HT1080 (cell line): ENCODE results near the gene DCBLD1. TPM values are rescaled to one million over a fixed set of nuclear protein-coding genes. Genes with fewer than 3 reads are reported as not detected.

ENCODE experiments used
- DNase-seq: peaks from one replicate; pipeline ENCODE4 v3.0.0-alpha.2; 2015; ENCODE audit warnings: low read depth
- total RNA-seq: library from RNA; depleted of rRNA; stranded (reverse); fragments of >200 nt; shearing (Covaris generic); gene quantifications from 2 replicates; pipeline ENCODE4 v1.2.3, GENCODE V29; 2014

DCBLD1 gene
- total RNA-seq, 1 experiment from 2014 or later, result 30.7 TPM

- DNase-seq, result no peak
These were observed 48.2 kb downstream of the DCBLD1 start for GRCh38 chr6:117530467-117531242.

GRCh38 chr6:117531346-117531745, 48.9 kb downstream of the DCBLD1 start:
- DNase-seq, result peak; percentile 22

- DNase-seq, result no peak
These were observed 49.6 kb downstream of the DCBLD1 start for GRCh38 chr6:117531809-117532725.

GRCh38 chr6:117533775-117534174, 51.3 kb downstream of the DCBLD1 start:
- no peak for DNase-seq

- no peak for DNase-seq
These were observed 52.5 kb downstream of the DCBLD1 start for GRCh38 chr6:117534974-117535373.

GRCh38 chr6:117536317-117536716, 53.8 kb downstream of the DCBLD1 start:
- DNase-seq, result peak; percentile 8

- DNase-seq, result no peak
These were observed 56.1 kb downstream of the DCBLD1 start for GRCh38 chr6:117538615-117539014.

GRCh38 chr6:117540670-117541069, 58.2 kb downstream of the DCBLD1 start:
- DNase-seq, result peak; percentile 61

- no peak for DNase-seq
These were observed 60.0 kb downstream of the DCBLD1 start for GRCh38 chr6:117542493-117542892.

GRCh38 chr6:117544716-117545115, 62.2 kb downstream of the DCBLD1 start:
- DNase-seq, result no peak

GRCh38 chr6:117545161-117545595, 62.7 kb downstream of the DCBLD1 start:
- peak; percentile 41 for DNase-seq

- no peak for DNase-seq
These were observed 64.2 kb downstream of the DCBLD1 start for GRCh38 chr6:117546674-117547073.

- no peak for DNase-seq
These were observed 65.5 kb downstream of the DCBLD1 start for GRCh38 chr6:117547688-117548621.

GRCh38 chr6:117548797-117549301, 66.4 kb downstream of the DCBLD1 start:
- DNase-seq, result peak; percentile 80

GRCh38 chr6:117549611-117550010, 67.1 kb downstream of the DCBLD1 start:
- no peak for DNase-seq

GRCh38 chr6:117550078-117550600, 67.7 kb downstream of the DCBLD1 start:
- DNase-seq, result no peak

GRCh38 chr6:117550618-117551242, 68.3 kb downstream of the DCBLD1 start:
- no peak for DNase-seq

GRCh38 chr6:117552618-117553017, 70.1 kb downstream of the DCBLD1 start:
- DNase-seq, result no peak

- DNase-seq, result no peak
These were observed 70.7 kb downstream of the DCBLD1 start for GRCh38 chr6:117553142-117553541.

GRCh38 chr6:117555262-117555849, 72.9 kb downstream of the DCBLD1 start:
- no peak for DNase-seq
